ENCODE measurements around the gene KCNN4. TPM values are rescaled to one million over a fixed set of nuclear protein-coding genes. Genes with fewer than 3 reads are reported as not detected.
"Not testable (repeated sequence)": the region's sequence is repeated elsewhere in the genome, so short reads cannot be mapped to it uniquely, and the experiment has no call there.

Gene KCNN4
- polyA plus RNA-seq (2013, experiment 1 of 2), result 0.40 TPM
- polyA plus RNA-seq (2013, experiment 2 of 2), result 0.95 TPM

GRCh38 chr19:43780706-43781525 is at the start of gene KCNN4:
KCNN4 (minus strand) TSS chr19:43780973; CDS start chr19:43780861, 112 bp downstream.
- Histone ChIP-seq H3K4me1 (ENCODE audit: insufficient read depth, low read length) (peaks cover 19% of the 10 kb centered on the region), H3K36me3 (ENCODE audit: insufficient read depth, low read length) (no peaks in the 10 kb centered on the region), H3K4me3 (ENCODE audit: low read length) (no peak within 1 kb of the TSS), H3K27ac (ENCODE audit: low read depth, low read length) (no peak within 1 kb of the TSS), H3K9me3 (ENCODE audit: insufficient read depth, low read depth, low read length) (no peaks in the 10 kb centered on the region), H3K9ac (ENCODE audit: low read depth, low read length) (no peak within 1 kb of the TSS), H3K27me3 (ENCODE audit: insufficient read depth, low read length) (no peaks in the 10 kb centered on the region)
- 73% methylated on average over 19 of the region's 19 CpGs for WGBS

DNA sequence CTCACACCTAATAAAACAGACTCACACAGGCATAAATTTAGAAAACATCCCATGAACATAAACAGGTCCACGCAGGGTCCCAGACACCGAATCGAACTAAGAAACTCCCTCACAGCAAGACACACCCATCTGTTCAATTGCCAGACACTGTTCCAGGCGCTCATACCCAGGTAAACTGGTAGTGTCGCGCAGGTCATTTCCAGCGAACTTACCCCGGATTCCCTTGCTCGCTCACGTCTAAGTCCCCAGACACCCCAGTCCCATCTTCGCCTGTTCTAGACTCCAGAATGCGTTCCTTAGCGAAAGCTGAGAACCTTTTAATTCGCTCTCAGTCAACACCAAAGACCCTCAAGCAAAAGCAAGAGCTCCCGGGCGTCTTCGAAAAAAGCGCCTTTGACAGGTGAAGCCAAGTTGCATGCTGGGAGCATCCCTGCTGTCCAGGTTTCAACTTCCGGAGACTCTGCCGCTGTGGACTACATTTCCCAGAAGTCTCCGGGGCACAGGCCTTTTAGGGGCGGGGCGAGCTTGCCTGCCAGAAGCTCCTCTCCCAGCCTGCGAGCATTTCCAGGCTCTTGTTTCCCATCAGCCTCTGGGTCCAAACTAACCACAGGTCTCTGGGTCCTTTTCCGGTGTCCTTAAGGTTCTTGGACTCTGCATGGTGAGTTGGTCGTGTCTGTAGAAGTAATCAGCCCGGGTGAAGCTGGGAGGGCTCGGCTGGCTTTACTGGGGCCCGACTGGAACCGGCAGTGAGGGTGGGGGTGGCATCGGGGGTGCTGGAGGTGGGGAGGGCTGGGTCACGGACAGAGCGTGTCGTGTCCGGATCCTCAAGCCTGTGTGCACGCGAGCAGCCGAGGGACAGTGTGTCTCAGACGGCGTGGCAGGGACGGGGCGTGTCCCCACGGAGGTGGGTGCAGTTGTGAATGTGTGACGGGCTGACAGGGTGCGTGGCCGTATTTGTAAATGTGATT is 46.3 kb upstream of the KCNN4 start, which contains the start of gene ZNF283:
ZNF283 (plus strand) TSS at position 535 of the 968 bp plus-strand sequence. CDS start 6,184 bp downstream, outside the sequence.
- Histone ChIP-seq H3K36me3 (ENCODE audit: insufficient read depth, low read length) (peaks cover 23% of the 10 kb centered on the region), H3K9me3 (ENCODE audit: insufficient read depth, low read depth, low read length) (peaks cover 6% of the 10 kb centered on the region; the same call in 1 of the 2 replicates), H3K4me1 (ENCODE audit: insufficient read depth, low read length) (0 out of 2 replicates have a peak, but pooled peaks cover 4% of the 10 kb centered on the region), H3K9ac (ENCODE audit: low read depth, low read length) (peak within 1 kb of the TSS; percentile 71), H3K4me3 (ENCODE audit: low read length) (peak within 1 kb of the TSS; percentile 87), H3K27ac (ENCODE audit: low read depth, low read length) (no peak within 1 kb of the TSS), H3K27me3 (ENCODE audit: insufficient read depth, low read length) (peaks cover 13% of the 10 kb centered on the region; the same call in 1 of the 2 replicates)
- 28% methylated on average over 46 of the region's 46 CpGs for WGBS

GRCh38 chr19:43824572-43824971 is 43.8 kb upstream of the KCNN4 start:
- 68% methylated on average over 4 of the region's 4 CpGs for WGBS
- not testable (repeated sequence) for H3K9me3 ChIP-seq (ENCODE audit: insufficient read depth, low read depth, low read length); H3K36me3 ChIP-seq (ENCODE audit: insufficient read depth, low read length); H3K4me1 ChIP-seq (ENCODE audit: insufficient read depth, low read length); H3K9ac ChIP-seq (ENCODE audit: low read depth, low read length); H3K27ac ChIP-seq (ENCODE audit: low read depth, low read length); H3K4me3 ChIP-seq (ENCODE audit: low read length)
- peaks cover 28% of the 10 kb centered on the region; the same call in 1 of the 2 replicates for H3K27me3 ChIP-seq (ENCODE audit: insufficient read depth, low read length)

DNA sequence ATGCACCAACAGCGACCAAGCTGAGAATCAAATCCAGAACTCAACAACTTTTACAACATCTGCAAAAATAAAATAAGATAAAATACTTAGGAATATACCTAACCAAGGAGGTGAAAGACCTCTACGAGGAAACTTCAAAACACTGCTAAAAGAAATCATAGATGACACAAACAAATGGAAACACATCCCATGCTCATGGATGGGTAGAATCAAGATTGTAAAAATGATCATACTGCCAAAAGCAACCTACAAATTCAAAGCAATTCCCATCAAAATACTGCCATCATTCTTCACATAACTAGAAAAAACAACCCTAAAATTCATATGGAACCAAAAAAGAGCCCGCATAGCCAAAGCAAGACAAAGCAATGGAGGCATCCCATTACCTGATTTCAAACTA is 43.1 kb upstream of the KCNN4 start:
- 86% methylated on average over 3 of the region's 3 CpGs for WGBS
- not testable (repeated sequence) for H3K36me3 ChIP-seq (ENCODE audit: insufficient read depth, low read length); H3K9ac ChIP-seq (ENCODE audit: low read depth, low read length); H3K27ac ChIP-seq (ENCODE audit: low read depth, low read length); H3K4me3 ChIP-seq (ENCODE audit: low read length); H3K4me1 ChIP-seq (ENCODE audit: insufficient read depth, low read length); H3K9me3 ChIP-seq (ENCODE audit: insufficient read depth, low read depth, low read length)
- H3K27me3 ChIP-seq (ENCODE audit: insufficient read depth, low read length), result peaks cover 31% of the 10 kb centered on the region; the same call in 1 of the 2 replicates

GRCh38 chr19:43820884-43821215 is 40.1 kb upstream of the KCNN4 start:
- H3K27me3 ChIP-seq (ENCODE audit: insufficient read depth, low read length), result peaks cover 31% of the 10 kb centered on the region; the same call in 1 of the 2 replicates
- no peak overlapping the region for H3K9ac ChIP-seq (ENCODE audit: low read depth, low read length)
- no peak overlapping the region; the same call in 1 of the 2 replicates for H3K4me3 ChIP-seq (ENCODE audit: low read length)
- 75% methylated on average over 5 of the region's 5 CpGs for WGBS
- H3K27ac ChIP-seq (ENCODE audit: low read depth, low read length), result no peak overlapping the region
- no peaks in the 10 kb centered on the region for H3K36me3 ChIP-seq (ENCODE audit: insufficient read depth, low read length)
- no peaks in the 10 kb centered on the region for H3K9me3 ChIP-seq (ENCODE audit: insufficient read depth, low read depth, low read length)
- H3K4me1 ChIP-seq (ENCODE audit: insufficient read depth, low read length), result no peaks in the 10 kb centered on the region

DNA sequence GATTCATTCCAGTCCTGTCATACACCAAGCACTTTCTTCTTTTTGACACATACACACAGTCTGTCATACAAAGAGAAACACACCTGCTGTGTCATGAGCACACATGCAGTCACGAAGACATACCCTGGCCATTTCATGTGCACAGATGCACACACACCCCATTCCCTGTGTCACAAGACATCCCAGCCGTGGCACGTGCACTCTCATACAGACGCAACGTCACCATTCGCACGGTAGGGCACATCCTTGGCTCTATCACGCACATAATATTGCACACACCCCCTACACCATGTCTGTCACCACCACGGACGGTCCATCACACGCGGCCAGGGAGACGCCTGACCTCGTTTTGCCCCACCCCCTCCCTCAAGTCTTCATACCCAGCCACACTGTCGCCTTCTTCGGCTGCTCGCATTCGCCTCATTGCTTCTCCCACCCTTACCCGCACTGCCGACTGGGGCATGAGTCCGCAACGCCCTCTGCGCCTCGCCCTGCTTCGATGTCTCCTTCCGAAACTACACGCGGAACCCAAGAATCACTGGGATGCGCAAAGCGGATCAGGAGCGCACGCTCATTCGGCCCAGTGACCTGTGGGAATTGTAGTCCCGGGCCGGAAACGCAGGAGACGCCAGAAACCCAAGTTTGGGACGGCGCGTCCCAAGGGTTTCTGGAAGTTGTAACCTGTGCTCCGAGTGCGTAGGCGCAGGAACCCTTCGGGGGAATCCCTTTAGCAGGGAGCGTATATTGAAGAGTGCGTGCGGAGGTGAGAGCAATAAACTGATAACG is 39.5 kb upstream of the KCNN4 start:
- H3K27ac ChIP-seq (ENCODE audit: low read depth, low read length), result no peak overlapping the region
- no peaks in the 10 kb centered on the region for H3K36me3 ChIP-seq (ENCODE audit: insufficient read depth, low read length)
- 85% methylated on average over 48 of the region's 48 CpGs for WGBS
- H3K4me1 ChIP-seq (ENCODE audit: insufficient read depth, low read length), result no peaks in the 10 kb centered on the region
- no peak overlapping the region for H3K9ac ChIP-seq (ENCODE audit: low read depth, low read length)
- H3K27me3 ChIP-seq (ENCODE audit: insufficient read depth, low read length), result peaks cover 31% of the 10 kb centered on the region; the same call in 1 of the 2 replicates
- H3K4me3 ChIP-seq (ENCODE audit: low read length), result no peak overlapping the region; the same call in 1 of the 2 replicates
- no peaks in the 10 kb centered on the region for H3K9me3 ChIP-seq (ENCODE audit: insufficient read depth, low read depth, low read length)

DNA sequence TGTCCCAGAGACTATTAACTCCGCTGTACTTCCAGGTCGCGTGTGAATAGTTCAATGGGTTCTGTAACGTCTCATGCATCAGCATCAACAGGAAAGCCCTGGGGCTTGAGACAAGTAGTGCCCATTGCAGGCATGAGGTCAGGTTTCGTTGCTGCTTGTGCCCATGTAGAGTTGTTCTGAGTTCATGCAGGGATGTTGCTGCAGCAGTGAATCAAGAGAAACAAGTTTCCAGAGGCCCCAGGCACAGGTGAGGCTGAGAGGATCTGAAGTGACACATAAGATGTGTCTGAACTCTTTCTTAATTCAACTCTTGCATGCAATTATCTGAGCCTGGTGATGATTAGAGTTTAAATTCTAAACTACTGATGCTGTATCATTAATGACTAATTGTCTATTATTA is 37.7 kb upstream of the KCNN4 start:
- Histone ChIP-seq H3K27ac (ENCODE audit: low read depth, low read length) (no peak overlapping the region), H3K4me1 (ENCODE audit: insufficient read depth, low read length) (no peaks in the 10 kb centered on the region), H3K36me3 (ENCODE audit: insufficient read depth, low read length) (no peaks in the 10 kb centered on the region), H3K27me3 (ENCODE audit: insufficient read depth, low read length) (peaks cover 19% of the 10 kb centered on the region; the same call in 1 of the 2 replicates), H3K9ac (ENCODE audit: low read depth, low read length) (no peak overlapping the region), H3K4me3 (ENCODE audit: low read length) (no peak overlapping the region), H3K9me3 (ENCODE audit: insufficient read depth, low read depth, low read length) (no peaks in the 10 kb centered on the region)
- WGBS, result 79% methylated on average over 5 of the region's 5 CpGs

- H3K4me3 ChIP-seq (ENCODE audit: low read length); H3K36me3 ChIP-seq (ENCODE audit: insufficient read depth, low read length); H3K27ac ChIP-seq (ENCODE audit: low read depth, low read length); H3K9ac ChIP-seq (ENCODE audit: low read depth, low read length); H3K4me1 ChIP-seq (ENCODE audit: insufficient read depth, low read length); H3K9me3 ChIP-seq (ENCODE audit: insufficient read depth, low read depth, low read length): not testable (repeated sequence)
- peaks cover 20% of the 10 kb centered on the region; the same call in 1 of the 2 replicates for H3K27me3 ChIP-seq (ENCODE audit: insufficient read depth, low read length)
- WGBS, result 82% methylated on average over 1 of the region's 1 CpG
Measured at GRCh38 chr19:43817454-43817853, 36.7 kb upstream of the KCNN4 start.

GRCh38 chr19:43814663-43815352 is 34.0 kb upstream of the KCNN4 start:
- Histone ChIP-seq H3K9me3 (ENCODE audit: insufficient read depth, low read depth, low read length) (no peaks in the 10 kb centered on the region), H3K27ac (ENCODE audit: low read depth, low read length) (no peak overlapping the region), H3K36me3 (ENCODE audit: insufficient read depth, low read length) (no peaks in the 10 kb centered on the region), H3K4me3 (ENCODE audit: low read length) (no peak overlapping the region), H3K4me1 (ENCODE audit: insufficient read depth, low read length) (no peaks in the 10 kb centered on the region), H3K27me3 (ENCODE audit: insufficient read depth, low read length) (peaks cover 7% of the 10 kb centered on the region; the same call in 1 of the 2 replicates), H3K9ac (ENCODE audit: low read depth, low read length) (no peak overlapping the region)
- WGBS, result 88% methylated on average over 4 of the region's 5 CpGs

DNA sequence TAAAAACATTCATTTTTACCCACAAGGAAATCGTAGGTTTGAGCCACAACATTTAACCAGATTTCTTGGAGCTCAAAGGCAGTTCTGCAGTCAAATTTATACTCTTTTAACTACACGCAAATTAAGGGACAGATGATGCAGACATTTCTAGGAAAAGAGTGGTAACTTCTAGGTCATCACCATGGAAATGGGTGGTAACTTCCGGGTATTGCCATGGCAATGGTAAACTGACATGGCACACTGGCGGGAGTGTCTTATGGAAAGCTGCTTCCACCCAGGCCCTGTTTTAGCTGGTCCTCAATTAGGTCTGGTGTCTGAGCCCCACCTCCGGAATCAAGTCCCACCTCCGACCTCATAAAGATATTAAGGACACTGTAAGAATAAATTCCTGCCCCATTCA is 31.9 kb upstream of the KCNN4 start:
- H3K36me3 ChIP-seq (ENCODE audit: insufficient read depth, low read length), result no peaks in the 10 kb centered on the region
- no peaks in the 10 kb centered on the region for H3K4me1 ChIP-seq (ENCODE audit: insufficient read depth, low read length)
- H3K9me3 ChIP-seq (ENCODE audit: insufficient read depth, low read depth, low read length), result no peaks in the 10 kb centered on the region
- 0 out of 2 replicates have a peak, but pooled peaks cover 2% of the 10 kb centered on the region for H3K27me3 ChIP-seq (ENCODE audit: insufficient read depth, low read length)
- H3K27ac ChIP-seq (ENCODE audit: low read depth, low read length), result no peak overlapping the region
- H3K9ac ChIP-seq (ENCODE audit: low read depth, low read length), result no peak overlapping the region
- H3K4me3 ChIP-seq (ENCODE audit: low read length), result no peak overlapping the region
- 82% methylated on average over 6 of the region's 6 CpGs for WGBS
